GM18868 (cell line): Measurements from ENCODE around the gene IFT88.

Source experiments
- ATAC-seq: cut with Tn5 transposase; IDR thresholded peaks from one replicate; pipeline ENCODE4 v1.9.1; 2021; ENCODE audit warnings: mild to moderate bottlenecking, moderate library complexity; ENCODE audit not compliant: unreplicated experiment

IFT88 gene

DNA sequence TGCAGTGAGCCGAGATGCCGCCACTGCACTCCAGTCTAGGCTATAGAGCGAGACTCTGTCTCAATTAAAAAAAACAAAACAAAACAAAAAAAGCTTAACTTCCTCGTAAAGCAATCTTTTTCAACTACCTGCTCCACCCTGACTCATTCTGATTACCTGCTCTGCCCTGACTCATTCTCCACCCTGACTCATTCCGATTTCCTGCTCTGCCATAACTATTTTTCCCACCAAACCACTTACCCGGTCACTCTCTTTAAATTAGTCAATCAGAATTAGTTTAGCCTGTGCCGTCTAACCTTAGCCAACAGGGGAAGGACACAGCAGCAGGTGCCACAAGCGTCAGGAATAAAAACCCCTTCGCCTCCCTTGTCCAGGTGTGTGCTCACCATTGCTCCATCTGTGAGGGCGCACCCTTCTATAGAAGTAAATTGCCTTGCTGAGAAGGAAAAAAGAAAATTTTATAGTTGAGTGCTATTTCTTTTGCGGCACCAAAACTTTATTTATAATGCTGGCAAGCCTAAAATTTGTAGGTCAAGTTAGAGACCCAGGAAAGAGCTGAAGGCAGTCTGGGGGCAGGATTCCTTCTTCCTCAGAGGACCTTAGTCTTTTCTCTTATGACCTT lies 1.7 kb upstream of the IFT88 start:
- no peak for ATAC-seq

DNA sequence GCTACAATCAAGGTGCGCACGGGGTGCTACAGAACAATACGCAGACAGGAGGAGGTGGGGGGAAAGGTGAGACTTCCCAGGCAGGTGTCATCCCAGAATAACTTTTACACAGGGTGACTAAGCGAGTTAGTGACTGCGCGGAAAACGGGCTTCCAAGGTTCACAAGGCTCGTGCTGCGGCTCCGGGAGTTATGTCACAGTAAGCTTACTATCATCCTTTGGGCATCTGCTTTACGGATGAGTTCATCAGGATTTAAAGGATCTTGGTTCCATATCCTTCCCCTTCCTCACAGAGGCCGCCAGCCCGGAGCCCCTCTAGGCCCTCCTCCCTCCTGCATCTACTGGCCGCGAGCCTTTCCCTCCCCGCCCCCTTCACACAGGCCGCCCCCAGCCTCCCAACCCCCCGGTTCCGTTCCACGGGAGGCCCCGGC lies 474 bp upstream of the IFT88 start:
- ATAC-seq, result peak; percentile 39

DNA sequence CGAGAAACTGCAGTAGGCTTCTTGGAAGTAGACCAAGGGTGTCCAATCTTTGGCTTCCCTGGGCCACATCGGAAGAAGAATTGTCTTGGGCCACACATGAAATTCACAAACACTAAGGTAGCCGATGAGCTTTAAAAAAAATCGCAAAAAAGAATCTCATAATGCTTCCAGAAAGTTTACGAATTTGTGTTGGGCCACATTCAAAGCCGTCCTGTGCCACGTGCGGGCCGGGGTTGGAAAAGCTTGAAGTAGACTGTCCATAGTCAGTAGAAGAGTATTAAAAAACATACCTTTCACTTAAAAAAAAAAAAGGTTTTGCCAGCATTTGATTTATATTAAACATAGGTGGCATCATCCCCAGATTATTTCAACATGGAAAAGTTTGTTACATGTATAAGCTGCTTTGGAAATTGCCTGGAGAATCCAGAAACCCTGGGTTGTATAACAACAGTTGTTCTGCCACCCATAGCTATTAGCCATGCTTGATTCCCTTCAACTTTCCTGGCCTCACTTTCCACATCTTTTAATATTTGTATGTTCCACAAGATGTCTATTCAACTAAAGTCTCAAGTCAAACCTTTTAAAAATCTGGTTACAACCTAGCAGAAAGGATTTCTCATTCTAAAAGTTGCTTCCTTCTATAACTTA lies 1.0 kb downstream of the IFT88 start:
- ATAC-seq, result no peak

DNA sequence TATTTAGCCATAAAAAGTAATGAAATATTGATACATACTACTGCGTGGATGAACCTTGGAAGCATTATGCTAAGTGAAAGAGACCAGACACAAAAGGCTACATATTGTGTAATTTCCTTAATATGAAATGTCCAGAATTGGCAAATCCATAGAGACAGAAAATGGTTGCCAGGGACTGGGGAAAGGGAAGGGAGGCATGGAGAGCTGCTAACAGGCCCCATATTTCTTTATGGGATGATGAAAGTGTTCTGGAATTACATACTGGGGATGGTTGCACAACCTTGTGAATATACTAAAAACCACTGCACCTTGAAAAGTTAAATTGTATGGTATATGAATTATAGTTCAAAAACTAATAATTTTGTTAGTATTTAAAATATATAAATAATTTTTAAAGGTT lies 3.6 kb downstream of the IFT88 start:
- no peak for ATAC-seq

DNA sequence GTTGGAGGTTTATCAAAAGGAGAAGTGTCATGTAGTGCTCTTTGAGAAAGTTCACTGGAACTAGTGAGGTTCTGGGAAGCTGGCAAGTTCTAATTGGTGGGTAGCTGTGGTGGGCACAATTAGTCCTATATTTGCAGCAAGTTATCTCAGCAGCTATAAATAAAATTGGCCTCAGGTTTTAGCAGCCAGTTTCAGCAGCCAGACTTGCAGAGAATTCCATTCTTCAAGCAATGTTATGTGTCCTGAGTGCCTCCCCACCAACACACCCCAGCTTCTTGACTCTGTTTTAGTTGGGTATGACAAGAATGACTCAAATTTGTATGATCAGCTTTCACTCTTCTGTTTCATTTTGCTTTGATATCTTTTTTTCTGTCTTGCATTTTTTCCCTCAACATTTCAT lies 4.7 kb downstream of the IFT88 start:
- ATAC-seq, result no peak

DNA sequence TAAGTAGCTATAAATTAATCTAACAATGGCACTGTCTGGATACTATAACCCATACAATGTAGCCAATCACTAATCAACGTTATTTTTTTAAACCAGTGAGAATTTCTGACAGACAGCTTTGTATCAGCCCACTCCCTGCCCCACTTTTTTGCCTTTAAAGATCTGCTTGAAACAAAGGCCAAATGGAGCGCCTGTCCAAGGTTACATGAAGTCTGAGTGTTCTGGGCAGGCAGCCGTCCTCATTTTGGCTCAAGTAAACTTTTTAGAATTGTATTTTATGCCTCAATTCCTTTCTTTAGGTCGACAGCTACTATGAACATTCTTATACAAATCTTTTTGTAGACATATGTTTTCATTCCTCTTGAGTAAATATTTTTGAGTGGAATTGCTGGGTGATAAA lies 6.2 kb downstream of the IFT88 start:
- ATAC-seq, result no peak

DNA sequence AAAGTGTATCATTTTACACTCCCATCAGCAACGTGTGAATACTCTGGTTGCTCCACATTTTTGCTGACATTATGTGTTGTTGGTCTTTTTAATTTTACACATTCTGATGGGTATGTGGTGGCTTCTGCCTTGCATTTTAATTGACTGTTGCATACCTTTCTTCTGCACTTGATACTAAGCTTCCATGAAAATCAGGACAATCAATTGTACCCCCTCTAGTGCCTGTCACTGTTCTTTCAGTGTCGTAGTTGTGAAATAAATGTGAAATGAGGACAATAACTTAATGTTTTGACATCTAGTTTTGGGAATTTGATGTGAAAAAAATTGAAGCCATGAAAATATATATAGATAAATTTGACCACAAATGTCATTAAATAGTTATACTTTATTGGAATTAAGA lies 6.7 kb downstream of the IFT88 start:
- ATAC-seq, result no peak

DNA sequence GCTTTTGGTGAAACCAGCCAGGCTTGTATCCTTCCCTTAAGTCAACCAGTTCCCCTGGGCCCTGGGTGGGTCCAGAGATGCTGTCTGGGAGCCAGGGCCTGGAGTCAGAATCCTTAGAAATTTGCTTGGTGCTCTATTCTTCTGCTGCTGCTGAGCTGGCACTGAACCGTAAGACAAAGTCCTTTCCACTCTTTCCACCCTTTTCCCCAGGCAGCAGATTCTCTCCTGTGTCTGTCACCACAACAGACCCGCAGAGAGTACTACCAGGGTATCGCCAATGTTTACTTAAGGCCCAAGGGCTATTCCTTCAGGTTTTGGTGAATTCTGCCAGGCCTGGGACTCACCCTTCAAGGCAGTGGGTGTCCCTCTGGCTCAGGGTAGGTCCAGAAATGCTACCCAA lies 12.2 kb downstream of the IFT88 start:
- ATAC-seq, result no peak

DNA sequence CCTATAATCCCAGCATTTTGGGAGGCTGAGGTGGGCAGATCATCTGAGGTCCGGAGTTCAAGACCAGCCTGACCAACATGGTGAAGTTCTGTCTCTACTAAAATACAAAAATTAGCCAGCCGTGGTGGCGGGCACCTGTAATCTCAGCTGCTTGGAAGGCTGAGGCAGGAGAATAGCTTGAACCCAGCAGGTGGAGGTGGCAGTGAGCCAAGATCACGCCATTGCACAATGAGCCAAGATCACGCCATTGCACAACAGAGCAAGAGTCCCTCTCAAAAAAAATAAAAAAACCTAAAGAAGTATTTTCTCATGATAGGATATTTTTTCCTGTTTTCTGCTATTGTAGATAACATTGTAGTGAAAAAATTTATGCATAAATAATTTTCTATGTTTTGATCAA lies 13.3 kb downstream of the IFT88 start:
- ATAC-seq, result no peak

DNA sequence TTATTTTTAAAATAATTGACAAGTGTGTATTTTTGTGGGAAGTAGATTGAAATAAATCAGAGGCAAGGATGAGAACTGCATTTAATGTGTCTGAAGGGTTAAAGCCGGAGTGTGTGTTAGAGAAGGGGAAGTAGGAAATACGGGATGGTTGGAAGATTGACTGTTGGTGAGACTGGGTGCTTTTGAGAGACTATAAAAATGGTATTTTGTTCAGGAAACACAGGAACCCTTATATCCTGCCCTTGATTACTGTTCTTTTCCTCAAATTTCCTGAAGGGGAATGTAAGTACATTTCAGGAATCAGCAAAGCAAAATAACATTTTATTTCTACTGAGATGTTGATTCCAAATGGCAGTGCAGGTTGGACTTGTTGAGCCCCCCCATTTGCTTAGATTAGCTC lies 15.1 kb downstream of the IFT88 start:
- ATAC-seq, result no peak

DNA sequence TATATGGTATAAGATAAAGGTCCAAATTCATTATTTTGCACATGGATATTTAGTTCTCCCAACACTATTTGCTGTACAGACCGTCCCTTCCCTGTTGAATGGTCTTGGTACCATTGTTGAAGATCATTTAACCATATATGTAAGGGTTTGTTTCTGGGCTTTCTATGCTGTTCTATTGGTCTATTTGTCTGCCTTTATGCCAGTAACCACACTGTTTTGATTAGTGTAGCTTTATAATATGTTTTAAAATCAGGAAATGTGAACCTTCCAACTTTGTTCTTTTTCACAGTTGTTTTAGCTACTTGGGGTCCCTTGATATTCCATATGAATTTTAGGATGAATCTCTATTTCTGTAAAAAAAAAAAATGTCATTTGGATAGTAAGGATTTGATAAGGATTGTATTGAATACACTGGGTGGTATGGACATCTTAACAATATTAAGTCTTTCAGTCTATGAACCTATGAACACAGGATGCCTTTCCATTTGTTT lies 16.9 kb downstream of the IFT88 start:
- no peak for ATAC-seq

DNA sequence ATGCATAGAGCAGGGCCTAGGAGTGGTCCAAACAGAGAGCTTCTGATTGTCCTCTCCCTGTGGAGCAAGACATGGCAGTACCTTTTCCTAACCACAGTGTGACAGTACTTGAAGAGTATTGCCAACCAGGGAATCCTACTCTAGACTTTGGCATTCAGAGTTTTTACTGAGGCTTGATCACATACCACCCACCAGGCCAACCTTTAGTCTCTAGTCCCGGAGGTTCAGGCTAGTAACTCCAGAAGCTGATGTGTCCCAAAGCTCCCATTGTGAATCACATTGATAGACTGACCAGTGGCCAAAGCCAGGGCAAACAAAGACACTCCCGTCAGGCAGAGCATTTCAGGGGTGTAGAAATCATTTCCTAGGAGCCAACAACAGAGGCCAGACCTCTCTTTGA lies 18.4 kb downstream of the IFT88 start:
- no peak for ATAC-seq

DNA sequence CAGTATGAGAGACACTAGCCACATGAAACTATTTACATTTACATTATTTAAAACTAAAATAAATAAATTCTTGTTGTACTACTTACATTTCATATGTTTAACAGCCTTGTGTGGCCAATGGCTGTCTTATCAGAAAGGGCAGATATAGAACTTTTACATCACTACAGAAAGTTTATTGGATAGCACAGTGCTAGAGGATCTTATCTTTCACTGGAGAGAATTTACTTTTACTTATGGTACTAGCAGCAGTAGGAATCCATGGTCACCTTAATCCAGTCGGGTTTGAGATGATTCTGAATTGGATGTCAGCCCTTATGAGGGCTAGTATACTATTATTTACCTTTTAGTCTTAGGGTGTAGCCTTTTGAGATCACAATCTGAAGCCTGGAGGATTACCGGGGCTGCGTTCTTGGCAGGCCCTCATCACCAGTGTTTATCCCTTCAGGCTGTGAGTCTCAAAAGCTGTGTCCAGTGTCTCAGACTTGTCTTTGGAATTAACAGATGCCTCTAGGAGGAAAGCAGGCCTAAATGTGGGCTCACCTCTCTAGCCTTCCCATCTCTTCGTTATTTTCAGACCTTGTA lies 21.7 kb downstream of the IFT88 start:
- no peak for ATAC-seq

DNA sequence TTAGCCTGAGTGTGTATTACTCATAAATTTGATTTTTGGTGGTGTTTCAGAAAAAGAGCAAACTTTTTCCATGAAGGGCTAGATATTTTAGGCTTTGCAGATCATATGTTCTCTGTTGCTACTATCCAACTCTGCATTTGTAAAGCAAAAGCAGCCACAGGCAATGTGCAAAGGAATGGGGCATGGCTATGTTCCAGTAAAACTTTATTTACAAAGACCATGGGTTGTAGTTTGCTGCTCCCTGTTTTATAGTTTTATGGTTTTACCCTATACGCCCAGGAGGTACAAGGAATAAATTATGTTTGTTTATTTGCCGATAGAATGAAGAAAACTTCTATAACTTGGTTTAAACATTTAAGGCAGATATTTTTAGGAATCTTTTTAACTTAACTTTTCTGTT lies 23.6 kb downstream of the IFT88 start:
- no peak for ATAC-seq

DNA sequence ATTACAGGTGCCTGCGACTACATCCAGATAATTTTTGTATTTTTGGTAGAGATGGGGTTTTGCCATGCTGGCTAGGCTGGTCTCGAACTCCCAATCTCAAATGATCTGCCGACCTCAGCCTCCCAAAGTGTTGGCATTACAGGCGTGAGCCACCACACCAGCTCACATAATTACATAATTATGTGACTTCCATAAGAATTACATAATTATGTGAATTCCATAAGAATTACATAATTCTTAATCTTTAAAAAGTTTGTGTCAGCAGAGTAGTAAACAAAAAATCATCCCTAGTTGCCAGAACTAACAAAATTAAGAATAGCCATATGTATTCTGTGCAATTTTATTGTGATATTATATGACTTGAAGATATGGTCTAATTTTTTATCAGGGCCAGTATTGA lies 25.6 kb downstream of the IFT88 start:
- ATAC-seq, result no peak

DNA sequence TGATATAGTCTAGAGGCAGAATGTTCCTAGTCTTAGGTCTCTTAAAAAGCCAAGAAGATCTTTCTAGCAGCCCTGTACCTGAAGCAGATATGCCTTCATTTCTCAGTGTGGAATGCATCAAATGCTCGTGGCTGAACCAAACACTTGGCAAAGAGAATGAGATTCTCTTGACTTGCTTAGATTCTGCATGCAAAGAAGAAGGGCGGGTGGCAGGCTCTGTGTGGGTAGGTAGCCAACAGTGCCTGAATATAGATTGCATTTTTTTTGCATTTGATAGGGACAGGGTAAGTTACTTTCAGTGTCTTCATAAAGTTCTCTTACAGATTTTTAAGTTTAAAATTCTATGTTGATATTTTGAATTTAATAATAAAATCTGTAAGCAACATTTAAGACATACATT lies 27.3 kb downstream of the IFT88 start:
- no peak for ATAC-seq

DNA sequence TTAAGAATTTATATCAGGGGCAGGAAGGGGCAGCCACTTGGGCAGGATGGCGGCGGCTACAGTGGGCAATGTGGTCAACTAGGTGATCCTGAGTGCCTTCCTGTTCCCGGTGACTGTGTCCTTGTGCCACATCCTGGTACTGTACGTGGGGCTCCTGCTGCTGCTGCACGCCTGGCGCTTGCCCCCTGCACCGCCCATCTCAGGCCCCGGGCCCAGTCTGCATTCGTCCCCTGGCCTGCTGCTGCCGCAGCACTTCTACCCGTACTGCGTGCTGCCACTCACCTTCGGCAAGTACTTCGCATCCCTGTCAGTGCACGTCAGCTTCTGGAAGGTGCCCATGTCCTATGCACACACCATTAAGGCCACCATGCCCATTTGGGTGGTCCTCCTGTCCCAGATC lies 40.1 kb downstream of the IFT88 start:
- ATAC-seq, result no peak

DNA sequence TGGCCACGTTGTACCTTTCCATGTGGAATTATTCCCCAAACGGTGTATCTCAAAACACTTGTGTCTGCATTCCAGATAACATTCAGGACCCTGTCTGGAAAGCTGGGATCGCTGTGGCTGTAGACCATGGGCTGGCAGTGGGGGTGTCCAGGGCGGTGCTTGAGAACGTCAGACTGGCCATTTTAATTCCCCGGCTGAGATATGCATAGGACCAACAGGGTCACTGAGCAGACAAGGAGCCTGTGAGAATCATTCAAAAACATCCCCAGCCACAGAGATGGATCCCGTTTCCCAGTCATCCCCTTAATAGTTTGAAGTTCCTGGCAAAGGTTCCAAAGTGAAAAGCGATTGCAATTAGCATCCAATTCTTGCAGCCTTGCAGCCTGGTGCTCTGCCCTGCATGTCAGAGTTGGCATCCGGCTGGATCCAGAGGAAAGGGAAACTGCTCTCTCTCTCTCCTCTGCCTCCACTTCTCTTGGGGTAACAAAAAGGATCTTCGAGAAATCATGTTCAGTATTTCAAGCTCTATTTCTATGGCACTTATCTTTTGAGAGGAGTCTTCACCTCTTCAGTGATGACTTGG lies 41.6 kb downstream of the IFT88 start:
- no peak for ATAC-seq

DNA sequence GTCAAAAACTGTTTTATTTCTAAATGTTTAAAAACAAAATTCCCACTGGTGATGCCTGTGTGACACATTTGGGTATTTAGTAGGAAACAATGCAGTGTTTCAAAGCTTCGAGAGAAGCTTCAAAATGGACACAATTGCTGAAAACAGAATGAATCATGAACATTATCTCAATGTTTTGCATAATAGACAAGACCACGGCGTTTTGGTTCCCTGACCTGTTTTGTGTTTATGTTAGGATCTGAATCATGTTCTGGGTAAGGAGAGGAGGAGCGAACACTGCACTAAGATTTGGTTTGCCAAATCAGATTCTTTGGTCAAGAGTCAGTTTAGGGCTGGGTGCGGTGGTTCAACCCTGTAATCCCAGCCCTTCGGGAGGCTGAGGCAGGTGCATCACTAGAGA lies 42.2 kb downstream of the IFT88 start:
- ATAC-seq, result no peak

DNA sequence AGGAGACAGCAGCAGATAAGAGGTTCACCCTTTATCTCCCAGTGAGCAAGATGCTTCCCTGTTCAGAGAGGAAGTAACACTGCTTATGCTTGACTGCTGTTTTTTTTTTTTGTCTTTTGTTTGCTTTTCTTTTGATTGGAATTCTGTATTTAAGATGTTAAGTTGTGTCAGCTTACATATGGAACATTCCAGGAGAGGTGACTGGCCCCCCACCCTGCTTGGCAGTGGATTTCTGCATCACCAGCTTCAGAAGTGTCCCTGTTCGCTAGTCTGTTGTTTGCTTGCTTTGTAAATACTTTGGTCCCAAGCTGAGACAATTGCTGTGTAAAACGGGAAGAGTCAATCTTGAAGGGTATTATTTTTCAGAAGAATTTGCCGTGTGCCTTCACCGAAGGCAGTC lies 43.0 kb downstream of the IFT88 start:
- ATAC-seq, result no peak

DNA sequence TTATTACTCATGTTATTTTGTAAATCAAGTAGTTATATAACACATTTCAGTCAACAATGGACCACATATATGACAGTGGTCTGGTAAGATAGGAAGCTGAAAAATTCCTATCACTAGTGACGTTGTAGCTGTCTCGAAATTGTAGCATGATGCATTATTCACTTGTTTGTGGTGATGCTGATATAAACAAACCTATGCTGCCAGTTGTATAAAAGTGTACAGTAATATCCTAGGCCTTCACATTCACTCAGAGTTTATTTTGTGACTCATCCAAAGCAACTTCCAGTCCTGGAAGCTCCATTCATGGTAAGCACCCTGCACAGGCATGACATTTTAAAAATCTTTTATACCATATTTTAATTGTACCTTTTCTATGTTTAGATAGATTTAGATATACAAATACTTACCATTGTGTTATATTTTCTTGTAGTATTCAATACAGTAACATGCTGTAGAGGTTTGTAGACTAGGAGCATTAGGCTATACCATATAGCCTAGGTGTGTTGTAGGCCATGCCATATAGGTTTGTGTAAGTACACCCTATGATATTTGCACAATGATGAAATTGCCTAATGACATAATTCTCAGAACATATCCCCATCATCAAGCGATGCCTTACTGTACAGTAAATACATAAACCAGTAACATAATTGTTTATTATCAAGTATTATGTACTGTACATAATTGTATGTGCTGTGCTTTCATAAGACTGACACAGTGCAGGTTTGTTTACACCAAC lies 49.3 kb downstream of the IFT88 start:
- ATAC-seq, result no peak

DNA sequence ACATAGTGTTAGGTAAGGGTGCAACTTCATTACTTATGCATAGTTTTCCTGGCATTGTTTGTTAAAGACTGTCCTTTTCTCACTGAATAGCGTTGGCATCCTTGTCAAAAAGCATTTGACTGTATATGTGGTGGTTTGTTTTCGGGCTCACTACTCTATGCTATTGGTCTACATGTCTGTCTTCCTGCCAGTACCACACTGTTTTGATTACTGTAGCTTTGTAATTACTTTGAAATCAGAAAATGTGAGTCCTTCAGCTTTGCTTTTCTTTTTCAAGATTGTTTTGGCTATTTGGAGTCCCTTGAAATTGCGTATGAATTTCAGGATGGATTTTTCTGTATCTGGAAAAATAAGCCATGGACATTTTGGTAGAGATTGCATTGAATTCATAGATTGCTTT lies 56.0 kb downstream of the IFT88 start:
- ATAC-seq, result no peak
